ENCODE results near the gene C6orf136. TPM values are rescaled to one million over a fixed set of nuclear protein-coding genes. Genes with fewer than 3 reads are reported as not detected.

The C6orf136 gene
- total and polyA plus RNA-seq, 9 of the 15 experiments (the other 6 are each of a cell fraction or from before 2014, with no cell fraction given): 14.1 to 63.1 (median 18.4) TPM

- TF ChIP-seq CLOCK (CRISPR knock-in tag; IDR thresholded peaks at IDR 0.05; ENCODE audit: borderline replicate concordance): no peak
- TF ChIP-seq STAT6 (CRISPR knock-in tag; IDR thresholded peaks at IDR 0.05): no peak
- TF ChIP-seq ZNF609 (CRISPR knock-in tag; IDR thresholded peaks at IDR 0.05; ENCODE audit: borderline replicate concordance): 0 out of 2 replicates have a peak, but pooled peaks have one; percentile 23
- no peak for TF ChIP-seq IFI16 (CRISPR knock-in tag; IDR thresholded peaks at IDR 0.05)
- TF ChIP-seq SFPQ (IDR thresholded peaks at IDR 0.05; ENCODE audit: low read depth, low read length): no peak
- no peak for TF ChIP-seq BDP1 (IDR thresholded peaks at IDR 0.05; ENCODE audit: insufficient read depth, insufficient read length)
- TF ChIP-seq GTF2E2 (tag; IDR thresholded peaks at IDR 0.05): peak; percentile 74; the same call in 1 of the 2 replicates
- TF ChIP-seq ZNF518B (CRISPR knock-in tag; IDR thresholded peaks at IDR 0.05): no peak
- no peak for TF ChIP-seq SETDB1 (IDR thresholded peaks at IDR 0.05; ENCODE audit: low read length)
These were observed 32.1 kb upstream of the C6orf136 start (continued) for GRCh38 chr6:30614843-30615218.

Measured in K562 (cell line).